ENCODE measurements around the gene TPRN.

Gene TPRN

DNA sequence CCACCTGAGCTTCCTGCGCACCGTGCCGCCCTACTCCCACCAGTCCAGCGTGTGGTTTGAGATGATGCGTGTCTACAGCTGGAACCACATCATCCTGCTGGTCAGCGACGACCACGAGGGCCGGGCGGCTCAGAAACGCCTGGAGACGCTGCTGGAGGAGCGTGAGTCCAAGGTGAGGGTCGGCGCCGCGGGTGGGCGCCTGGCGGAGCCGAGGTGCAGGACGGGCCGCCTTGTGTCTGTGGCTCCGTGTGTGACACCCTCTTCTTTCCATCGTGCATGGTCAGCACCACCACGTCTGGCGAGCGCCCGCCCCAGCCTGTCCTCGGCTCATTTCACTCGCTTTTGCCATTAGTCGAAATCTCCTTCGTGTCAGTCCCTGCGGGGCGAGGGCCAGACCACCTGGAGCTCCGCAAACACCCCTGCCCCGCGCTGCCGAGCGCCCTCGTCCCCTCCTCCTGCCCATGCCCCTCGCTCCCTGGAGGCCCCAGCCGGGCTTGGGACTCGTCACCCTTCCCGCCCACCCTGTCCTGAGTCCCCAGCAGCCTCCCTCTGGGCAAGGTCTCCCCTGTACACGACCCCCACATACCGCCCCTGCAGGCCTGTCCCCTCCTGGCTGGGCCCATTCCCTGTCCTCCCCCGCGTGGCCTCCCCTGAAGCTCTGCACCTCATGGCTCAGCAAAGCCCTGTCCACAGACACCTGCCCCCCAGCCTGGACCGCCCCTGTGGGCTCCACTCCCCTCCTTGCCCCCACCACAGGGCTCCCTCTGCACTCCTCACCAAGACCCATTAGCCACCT, 54.6 kb downstream of the TPRN start:
- Histone ChIP-seq H3K36me3 (ENCODE audit: insufficient read depth, low read length) (no peaks in the 10 kb centered on the region), H3K4me2 (ENCODE audit: low read length) (no peak overlapping the region), H3K27ac (ENCODE audit: low read depth, low read length, poor library complexity, severe bottlenecking) (no peak overlapping the region), H3K4me3 (ENCODE audit: low read depth, low read length, poor library complexity, severe bottlenecking) (no peak overlapping the region), H2AFZ (ENCODE audit: low read length) (no peak overlapping the region), H3K79me2 (ENCODE audit: insufficient read depth, low read length) (no peaks in the 10 kb centered on the region), H4K20me1 (ENCODE audit: insufficient read depth, low read length) (no peaks in the 10 kb centered on the region), H3K4me1 (ENCODE audit: insufficient read depth, low read length, severe bottlenecking) (no peaks in the 10 kb centered on the region), H3K27me3 (ENCODE audit: insufficient read depth, low read length) (no peaks in the 10 kb centered on the region), H3K9me3 (ENCODE audit: low read length) (no peaks in the 10 kb centered on the region), H3K9ac (ENCODE audit: low read length) (no peak overlapping the region), H3K9me2 (ENCODE audit: low read depth, low read length) (no peaks in the 10 kb centered on the region), H3F3A (ENCODE audit: insufficient read depth, low read length) (peaks cover 6% of the 10 kb centered on the region)
- no peak for TF ChIP-seq EZH2 (IDR thresholded peaks at IDR 0.05; ENCODE audit: borderline replicate concordance, low read length)
- TF ChIP-seq, protein P1, sequence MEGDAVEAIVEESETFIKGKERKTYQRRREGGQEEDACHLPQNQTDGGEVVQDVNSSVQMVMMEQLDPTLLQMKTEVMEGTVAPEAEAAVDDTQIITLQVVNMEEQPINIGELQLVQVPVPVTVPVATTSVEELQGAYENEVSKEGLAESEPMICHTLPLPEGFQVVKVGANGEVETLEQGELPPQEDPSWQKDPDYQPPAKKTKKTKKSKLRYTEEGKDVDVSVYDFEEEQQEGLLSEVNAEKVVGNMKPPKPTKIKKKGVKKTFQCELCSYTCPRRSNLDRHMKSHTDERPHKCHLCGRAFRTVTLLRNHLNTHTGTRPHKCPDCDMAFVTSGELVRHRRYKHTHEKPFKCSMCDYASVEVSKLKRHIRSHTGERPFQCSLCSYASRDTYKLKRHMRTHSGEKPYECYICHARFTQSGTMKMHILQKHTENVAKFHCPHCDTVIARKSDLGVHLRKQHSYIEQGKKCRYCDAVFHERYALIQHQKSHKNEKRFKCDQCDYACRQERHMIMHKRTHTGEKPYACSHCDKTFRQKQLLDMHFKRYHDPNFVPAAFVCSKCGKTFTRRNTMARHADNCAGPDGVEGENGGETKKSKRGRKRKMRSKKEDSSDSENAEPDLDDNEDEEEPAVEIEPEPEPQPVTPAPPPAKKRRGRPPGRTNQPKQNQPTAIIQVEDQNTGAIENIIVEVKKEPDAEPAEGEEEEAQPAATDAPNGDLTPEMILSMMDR (IDR thresholded peaks at IDR 0.05; ENCODE audit: low read length): no peak

- no peak overlapping the region for H3K4me3 ChIP-seq (ENCODE audit: low read depth, low read length, poor library complexity, severe bottlenecking)
- no peak overlapping the region for H3K4me2 ChIP-seq (ENCODE audit: low read length)
- no peak overlapping the region for H3K27ac ChIP-seq (ENCODE audit: low read depth, low read length, poor library complexity, severe bottlenecking)
- no peak overlapping the region for H2AFZ ChIP-seq (ENCODE audit: low read length)
- no peak overlapping the region for H3K9ac ChIP-seq (ENCODE audit: low read length)
- TF ChIP-seq, protein P1 (IDR thresholded peaks at IDR 0.05; ENCODE audit: low read length): no peak
- no peak for TF ChIP-seq EZH2 (IDR thresholded peaks at IDR 0.05; ENCODE audit: borderline replicate concordance, low read length)
- no peaks in the 10 kb centered on the region for H3K79me2 ChIP-seq (ENCODE audit: insufficient read depth, low read length)
- no peaks in the 10 kb centered on the region for H3K4me1 ChIP-seq (ENCODE audit: insufficient read depth, low read length, severe bottlenecking)
- H4K20me1 ChIP-seq (ENCODE audit: insufficient read depth, low read length): no peaks in the 10 kb centered on the region
- no peaks in the 10 kb centered on the region for H3F3A ChIP-seq (ENCODE audit: insufficient read depth, low read length)
- no peaks in the 10 kb centered on the region for H3K36me3 ChIP-seq (ENCODE audit: insufficient read depth, low read length)
- H3K9me3 ChIP-seq (ENCODE audit: low read length): no peaks in the 10 kb centered on the region
- no peaks in the 10 kb centered on the region for H3K27me3 ChIP-seq (ENCODE audit: insufficient read depth, low read length)
- no peaks in the 10 kb centered on the region for H3K9me2 ChIP-seq (ENCODE audit: low read depth, low read length)
Observed at GRCh38 chr9:137143459-137143858, 57.1 kb downstream of the TPRN start.

GRCh38 chr9:137141976-137142936, 58.3 kb downstream of the TPRN start:
- TF ChIP-seq, protein P1 (IDR thresholded peaks at IDR 0.05; ENCODE audit: low read length): no peak
- TF ChIP-seq EZH2 (IDR thresholded peaks at IDR 0.05; ENCODE audit: borderline replicate concordance, low read length): no peak
- H3K4me1 ChIP-seq (ENCODE audit: insufficient read depth, low read length, severe bottlenecking): no peaks in the 10 kb centered on the region
- H3K36me3 ChIP-seq (ENCODE audit: insufficient read depth, low read length): no peaks in the 10 kb centered on the region
- H4K20me1 ChIP-seq (ENCODE audit: insufficient read depth, low read length): no peaks in the 10 kb centered on the region
- no peaks in the 10 kb centered on the region for H3F3A ChIP-seq (ENCODE audit: insufficient read depth, low read length)
- no peak overlapping the region for H2AFZ ChIP-seq (ENCODE audit: low read length)
- no peak overlapping the region for H3K4me2 ChIP-seq (ENCODE audit: low read length)
- no peaks in the 10 kb centered on the region for H3K9me3 ChIP-seq (ENCODE audit: low read length)
- no peaks in the 10 kb centered on the region for H3K27me3 ChIP-seq (ENCODE audit: insufficient read depth, low read length)
- no peaks in the 10 kb centered on the region for H3K9me2 ChIP-seq (ENCODE audit: low read depth, low read length)
- no peaks in the 10 kb centered on the region for H3K79me2 ChIP-seq (ENCODE audit: insufficient read depth, low read length)
- no peak overlapping the region for H3K27ac ChIP-seq (ENCODE audit: low read depth, low read length, poor library complexity, severe bottlenecking)
- no peak overlapping the region for H3K4me3 ChIP-seq (ENCODE audit: low read depth, low read length, poor library complexity, severe bottlenecking)
- no peak overlapping the region for H3K9ac ChIP-seq (ENCODE audit: low read length)

Measured in OCI-LY1 (cell line).